HL-60/S4 treated with retinoic acid at 250 ng/mL for 4 days and 3 days (cell line): ENCODE measurements around the gene SUCLG2.
"Not testable (repeated sequence)": the region's sequence is repeated elsewhere in the genome, so short reads cannot be mapped to it uniquely, and the experiment has no call there.

ENCODE experiments used
- in situ Hi-C: fragments of 300-500 bp; cut with MboI; formaldehyde crosslinking; loops from 2 replicates; pipeline ENCODE4 v1.7.0; 2022; ENCODE audit warnings: low sequenced_read_pairs

The SUCLG2 gene

GRCh38 chr3:67610458-67610857, 44.0 kb downstream of the SUCLG2 start:
- in situ Hi-C loops: no loop called here

GRCh38 chr3:67609709-67610108, 44.7 kb downstream of the SUCLG2 start:
- in situ Hi-C loops: no loop called here

GRCh38 chr3:67608034-67608433, 46.4 kb downstream of the SUCLG2 start:
- in situ Hi-C loops: no loop called here

- in situ Hi-C loops: no loop called here
Measured at GRCh38 chr3:67605377-67605776, 49.0 kb downstream of the SUCLG2 start.

GRCh38 chr3:67602816-67603215, 51.6 kb downstream of the SUCLG2 start:
- in situ Hi-C loops: no loop called here

- in situ Hi-C loops: no loop called here
Measured at GRCh38 chr3:67601919-67602608, 52.3 kb downstream of the SUCLG2 start.

GRCh38 chr3:67601385-67601784, 53.0 kb downstream of the SUCLG2 start:
- in situ Hi-C loops: no loop called here

GRCh38 chr3:67599821-67600220, 54.6 kb downstream of the SUCLG2 start:
- in situ Hi-C loops: no loop called here

- in situ Hi-C loops: no loop called here
Measured at GRCh38 chr3:67598814-67599556, 55.4 kb downstream of the SUCLG2 start.

GRCh38 chr3:67595424-67595823, 59.0 kb downstream of the SUCLG2 start:
- in situ Hi-C loops: no loop called here

- in situ Hi-C loops: no loop called here
Measured at GRCh38 chr3:67593761-67594234, 60.6 kb downstream of the SUCLG2 start.

GRCh38 chr3:67592057-67592456, 62.4 kb downstream of the SUCLG2 start:
- in situ Hi-C loops: no loop called here

GRCh38 chr3:67587811-67588210, 66.6 kb downstream of the SUCLG2 start:
- in situ Hi-C loops: no loop called here

- in situ Hi-C loops: no loop called here
Measured at GRCh38 chr3:67587301-67587700, 67.1 kb downstream of the SUCLG2 start.

- in situ Hi-C loops: not testable (repeated sequence)
Measured at GRCh38 chr3:67584608-67585007, 69.8 kb downstream of the SUCLG2 start.

- in situ Hi-C loops: no loop called here
Measured at GRCh38 chr3:67580430-67581000, 73.9 kb downstream of the SUCLG2 start.

- in situ Hi-C loops: no loop called here
Measured at GRCh38 chr3:67578416-67578815, 76.0 kb downstream of the SUCLG2 start.

- in situ Hi-C loops: no loop called here
Measured at GRCh38 chr3:67576441-67576840, 78.0 kb downstream of the SUCLG2 start.

GRCh38 chr3:67569324-67569723, 85.1 kb downstream of the SUCLG2 start:
- in situ Hi-C loops: no loop called here

- in situ Hi-C loops: no loop called here
Measured at GRCh38 chr3:67567893-67568292, 86.5 kb downstream of the SUCLG2 start.

- in situ Hi-C loops: no loop called here
Measured at GRCh38 chr3:67564973-67565372, 89.4 kb downstream of the SUCLG2 start.

- in situ Hi-C loops: no loop called here
Measured at GRCh38 chr3:67564008-67564407, 90.4 kb downstream of the SUCLG2 start.
